ENCODE results near the gene ADAMTS12.
"Not testable (repeated sequence)": the region's sequence is repeated elsewhere in the genome, so short reads cannot be mapped to it uniquely, and the experiment has no call there.

ADAMTS12 gene, protein sequence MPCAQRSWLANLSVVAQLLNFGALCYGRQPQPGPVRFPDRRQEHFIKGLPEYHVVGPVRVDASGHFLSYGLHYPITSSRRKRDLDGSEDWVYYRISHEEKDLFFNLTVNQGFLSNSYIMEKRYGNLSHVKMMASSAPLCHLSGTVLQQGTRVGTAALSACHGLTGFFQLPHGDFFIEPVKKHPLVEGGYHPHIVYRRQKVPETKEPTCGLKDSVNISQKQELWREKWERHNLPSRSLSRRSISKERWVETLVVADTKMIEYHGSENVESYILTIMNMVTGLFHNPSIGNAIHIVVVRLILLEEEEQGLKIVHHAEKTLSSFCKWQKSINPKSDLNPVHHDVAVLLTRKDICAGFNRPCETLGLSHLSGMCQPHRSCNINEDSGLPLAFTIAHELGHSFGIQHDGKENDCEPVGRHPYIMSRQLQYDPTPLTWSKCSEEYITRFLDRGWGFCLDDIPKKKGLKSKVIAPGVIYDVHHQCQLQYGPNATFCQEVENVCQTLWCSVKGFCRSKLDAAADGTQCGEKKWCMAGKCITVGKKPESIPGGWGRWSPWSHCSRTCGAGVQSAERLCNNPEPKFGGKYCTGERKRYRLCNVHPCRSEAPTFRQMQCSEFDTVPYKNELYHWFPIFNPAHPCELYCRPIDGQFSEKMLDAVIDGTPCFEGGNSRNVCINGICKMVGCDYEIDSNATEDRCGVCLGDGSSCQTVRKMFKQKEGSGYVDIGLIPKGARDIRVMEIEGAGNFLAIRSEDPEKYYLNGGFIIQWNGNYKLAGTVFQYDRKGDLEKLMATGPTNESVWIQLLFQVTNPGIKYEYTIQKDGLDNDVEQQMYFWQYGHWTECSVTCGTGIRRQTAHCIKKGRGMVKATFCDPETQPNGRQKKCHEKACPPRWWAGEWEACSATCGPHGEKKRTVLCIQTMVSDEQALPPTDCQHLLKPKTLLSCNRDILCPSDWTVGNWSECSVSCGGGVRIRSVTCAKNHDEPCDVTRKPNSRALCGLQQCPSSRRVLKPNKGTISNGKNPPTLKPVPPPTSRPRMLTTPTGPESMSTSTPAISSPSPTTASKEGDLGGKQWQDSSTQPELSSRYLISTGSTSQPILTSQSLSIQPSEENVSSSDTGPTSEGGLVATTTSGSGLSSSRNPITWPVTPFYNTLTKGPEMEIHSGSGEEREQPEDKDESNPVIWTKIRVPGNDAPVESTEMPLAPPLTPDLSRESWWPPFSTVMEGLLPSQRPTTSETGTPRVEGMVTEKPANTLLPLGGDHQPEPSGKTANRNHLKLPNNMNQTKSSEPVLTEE (N-terminal part only)

DNA sequence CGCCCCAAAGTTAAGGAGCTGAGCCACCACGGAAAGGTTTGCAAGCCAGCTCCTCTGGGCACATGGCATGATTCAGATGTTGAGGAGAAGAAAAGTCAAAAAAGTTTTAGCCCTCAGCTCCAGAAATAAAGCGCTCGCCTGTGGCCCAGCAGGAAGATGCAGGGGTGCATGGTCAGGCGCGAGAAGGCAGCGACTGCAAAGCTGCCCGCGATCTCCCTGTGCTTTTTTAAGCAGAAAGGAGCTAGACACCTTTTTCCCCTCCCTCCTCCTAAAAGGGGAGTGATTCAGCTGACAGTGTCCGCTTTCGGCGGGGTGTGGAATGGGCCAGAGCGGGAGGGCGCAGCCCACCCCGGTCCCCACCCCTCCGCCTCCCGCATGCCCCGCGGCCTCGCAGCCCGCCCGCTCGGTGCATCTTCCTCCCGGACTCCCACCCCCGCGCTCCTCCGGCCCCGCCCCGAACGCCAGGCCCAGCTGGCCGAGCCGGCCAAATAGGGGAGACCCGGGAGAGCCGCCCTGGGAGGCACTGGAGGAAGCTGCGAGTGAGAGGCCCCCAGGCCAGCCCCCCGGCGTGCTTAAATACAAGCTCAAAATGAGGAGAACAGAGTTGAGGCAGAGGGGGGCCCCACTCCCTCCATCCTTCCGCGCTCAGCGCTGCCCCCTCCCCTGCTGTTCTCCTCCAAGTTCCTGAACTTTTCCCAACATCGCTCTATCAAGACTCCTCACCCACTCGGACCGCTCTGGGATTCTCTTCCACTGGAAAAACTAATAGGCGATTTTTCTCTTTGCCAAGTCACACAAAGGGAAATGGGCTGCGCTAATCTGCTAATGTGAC is at the start of gene ADAMTS12:
Gene ADAMTS12 (minus strand): TSS at position 203 of the 832 bp plus-strand sequence. CDS start 134 bp downstream, at position 69.
- no peak for DNase-seq (ENCODE audit: low read depth in 2 of 2)

DNA sequence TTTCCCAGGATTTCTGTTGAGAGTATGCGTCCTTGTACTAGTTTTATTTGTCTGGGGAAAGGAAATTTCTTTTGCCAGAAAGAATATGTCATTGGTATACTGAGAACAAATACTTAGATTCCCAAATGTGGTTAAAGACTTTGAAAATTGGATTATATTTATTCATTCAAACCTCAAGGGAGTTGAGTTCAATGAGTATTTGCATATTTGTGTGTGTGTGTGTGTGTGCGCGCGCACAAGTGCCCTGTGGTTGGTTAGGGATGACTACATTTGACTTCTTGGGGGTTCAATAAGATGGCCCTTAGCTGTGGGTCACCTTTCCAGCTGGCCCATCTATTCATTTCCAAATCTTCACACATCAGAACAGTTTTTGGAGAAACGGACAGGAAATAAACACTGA is 49.3 kb upstream of the ADAMTS12 start:
- DNase-seq (ENCODE audit: low read depth in 2 of 2), result no peak

DNA sequence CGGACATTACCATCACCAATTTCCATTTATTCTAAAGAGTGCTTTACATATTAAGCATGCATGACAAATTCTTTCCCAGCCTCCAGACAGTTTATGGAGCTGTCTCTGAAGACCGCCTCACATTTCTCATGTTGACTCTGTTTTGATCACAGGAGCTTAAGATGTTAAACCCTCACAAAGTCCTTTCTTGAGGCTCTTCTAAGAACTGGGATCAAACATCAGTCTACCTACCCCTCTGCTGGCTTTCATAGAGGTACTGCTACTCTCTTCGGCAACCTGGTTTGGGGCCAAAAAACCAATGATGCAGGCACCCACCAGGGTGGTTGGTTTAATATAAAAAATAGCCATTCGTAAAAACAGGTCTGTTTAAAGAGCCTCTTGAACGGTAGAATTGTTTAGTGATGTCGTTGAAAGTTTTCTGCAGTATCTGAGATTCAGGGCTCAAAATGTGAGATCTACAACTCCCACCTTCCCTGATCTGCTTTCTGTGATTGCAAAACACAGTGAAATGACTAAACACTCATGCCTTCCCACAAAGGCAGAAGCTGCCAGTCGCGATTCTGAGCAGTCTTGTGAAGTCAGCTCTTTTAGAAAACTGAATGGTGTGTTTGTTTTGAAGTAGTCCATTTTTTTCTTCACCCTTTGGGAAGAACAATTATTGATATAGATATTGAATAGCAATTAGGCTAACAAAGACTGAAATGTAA is 47.9 kb upstream of the ADAMTS12 start:
- no peak for DNase-seq (ENCODE audit: low read depth in 2 of 2)

DNA sequence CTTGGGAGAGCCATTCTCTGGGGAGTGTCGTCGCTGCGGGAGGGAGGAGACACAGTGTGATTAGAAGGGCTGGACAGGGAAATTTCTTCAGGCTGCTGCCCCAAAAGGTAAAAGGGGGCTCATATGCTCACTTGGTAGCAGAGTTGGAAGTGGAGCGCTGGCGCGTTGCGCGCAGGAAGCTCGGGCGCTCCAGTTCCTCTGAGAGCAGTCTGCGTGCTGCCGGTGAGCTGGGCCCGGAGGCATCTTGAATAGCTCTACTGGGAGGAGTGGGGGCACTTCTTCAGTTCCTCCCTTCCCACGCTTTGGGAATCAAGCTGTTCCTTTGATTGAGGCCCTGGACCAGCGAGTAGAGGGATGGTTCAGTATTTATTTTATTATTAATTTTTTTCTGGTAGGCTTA is 47.1 kb upstream of the ADAMTS12 start:
- no peak for DNase-seq (ENCODE audit: low read depth in 2 of 2)

DNA sequence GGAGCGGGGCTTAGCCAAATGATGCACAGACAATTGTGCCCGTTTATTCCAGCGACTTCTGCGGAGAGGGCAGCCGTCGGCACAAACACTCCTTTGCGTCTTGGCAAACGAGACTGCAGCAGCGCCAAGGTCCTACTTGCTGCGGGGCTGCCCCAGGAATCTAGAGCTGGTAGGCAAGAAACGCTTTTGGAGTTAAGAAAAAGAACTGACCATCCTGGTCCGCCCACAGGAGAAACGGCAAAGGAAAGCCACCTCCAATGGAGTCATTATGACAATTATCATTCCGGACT is 46.7 kb upstream of the ADAMTS12 start:
- no peak for DNase-seq (ENCODE audit: low read depth in 2 of 2)

DNA sequence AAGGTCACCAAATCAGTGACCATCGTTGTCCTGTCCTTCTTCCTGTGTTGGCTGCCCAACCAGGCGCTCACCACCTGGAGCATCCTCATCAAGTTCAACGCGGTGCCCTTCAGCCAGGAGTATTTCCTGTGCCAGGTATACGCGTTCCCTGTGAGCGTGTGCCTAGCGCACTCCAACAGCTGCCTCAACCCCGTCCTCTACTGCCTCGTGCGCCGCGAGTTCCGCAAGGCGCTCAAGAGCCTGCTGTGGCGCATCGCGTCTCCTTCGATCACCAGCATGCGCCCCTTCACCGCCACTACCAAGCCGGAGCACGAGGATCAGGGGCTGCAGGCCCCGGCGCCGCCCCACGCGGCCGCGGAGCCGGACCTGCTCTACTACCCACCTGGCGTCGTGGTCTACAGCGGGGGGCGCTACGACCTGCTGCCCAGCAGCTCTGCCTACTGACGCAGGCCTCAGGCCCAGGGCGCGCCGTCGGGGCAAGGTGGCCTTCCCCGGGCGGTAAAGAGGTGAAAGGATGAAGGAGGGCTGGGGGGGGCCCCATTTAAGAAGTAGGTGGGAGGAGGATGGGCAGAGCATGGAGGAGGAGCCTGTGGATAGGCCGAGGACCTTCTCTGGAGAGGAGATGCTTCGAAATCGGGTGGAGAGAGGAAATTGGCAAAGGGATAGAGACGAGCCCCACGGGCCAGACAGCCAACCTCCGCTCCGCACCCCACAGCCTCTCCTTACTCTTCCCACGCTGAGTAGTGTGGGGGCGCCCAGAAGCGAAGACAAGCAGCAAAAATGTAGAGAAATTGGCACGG is 46.1 kb upstream of the ADAMTS12 start:
- DNase-seq (ENCODE audit: low read depth in 2 of 2), result no peak

DNA sequence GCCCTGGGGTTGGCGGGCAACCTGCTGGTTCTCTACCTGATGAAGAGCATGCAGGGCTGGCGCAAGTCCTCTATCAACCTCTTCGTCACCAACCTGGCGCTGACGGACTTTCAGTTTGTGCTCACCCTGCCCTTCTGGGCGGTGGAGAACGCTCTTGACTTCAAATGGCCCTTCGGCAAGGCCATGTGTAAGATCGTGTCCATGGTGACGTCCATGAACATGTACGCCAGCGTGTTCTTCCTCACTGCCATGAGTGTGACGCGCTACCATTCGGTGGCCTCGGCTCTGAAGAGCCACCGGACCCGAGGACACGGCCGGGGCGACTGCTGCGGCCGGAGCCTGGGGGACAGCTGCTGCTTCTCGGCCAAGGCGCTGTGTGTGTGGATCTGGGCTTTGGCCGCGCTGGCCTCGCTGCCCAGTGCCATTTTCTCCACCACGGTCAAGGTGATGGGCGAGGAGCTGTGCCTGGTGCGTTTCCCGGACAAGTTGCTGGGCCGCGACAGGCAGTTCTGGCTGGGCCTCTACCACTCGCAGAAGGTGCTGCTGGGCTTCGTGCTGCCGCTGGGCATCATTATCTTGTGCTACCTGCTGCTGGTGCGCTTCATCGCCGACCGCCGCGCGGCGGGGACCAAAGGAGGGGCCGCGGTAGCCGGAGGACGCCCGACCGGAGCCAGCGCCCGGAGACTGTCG is 45.4 kb upstream of the ADAMTS12 start:
- DNase-seq (ENCODE audit: low read depth in 2 of 2), result no peak

DNA sequence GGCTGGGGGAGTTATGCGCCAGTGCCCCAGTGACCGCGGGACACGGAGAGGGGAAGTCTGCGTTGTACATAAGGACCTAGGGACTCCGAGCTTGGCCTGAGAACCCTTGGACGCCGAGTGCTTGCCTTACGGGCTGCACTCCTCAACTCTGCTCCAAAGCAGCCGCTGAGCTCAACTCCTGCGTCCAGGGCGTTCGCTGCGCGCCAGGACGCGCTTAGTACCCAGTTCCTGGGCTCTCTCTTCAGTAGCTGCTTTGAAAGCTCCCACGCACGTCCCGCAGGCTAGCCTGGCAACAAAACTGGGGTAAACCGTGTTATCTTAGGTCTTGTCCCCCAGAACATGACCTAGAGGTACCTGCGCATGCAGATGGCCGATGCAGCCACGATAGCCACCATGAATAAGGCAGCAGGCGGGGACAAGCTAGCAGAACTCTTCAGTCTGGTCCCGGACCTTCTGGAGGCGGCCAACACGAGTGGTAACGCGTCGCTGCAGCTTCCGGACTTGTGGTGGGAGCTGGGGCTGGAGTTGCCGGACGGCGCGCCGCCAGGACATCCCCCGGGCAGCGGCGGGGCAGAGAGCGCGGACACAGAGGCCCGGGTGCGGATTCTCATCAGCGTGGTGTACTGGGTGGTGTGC is 44.7 kb upstream of the ADAMTS12 start, which contains the start of gene RXFP3:
Gene RXFP3 (plus strand): TSS at position 6 of the 636 bp plus-strand sequence. CDS start 355 bp downstream, at position 361.
- no peak for DNase-seq (ENCODE audit: low read depth in 2 of 2)

DNA sequence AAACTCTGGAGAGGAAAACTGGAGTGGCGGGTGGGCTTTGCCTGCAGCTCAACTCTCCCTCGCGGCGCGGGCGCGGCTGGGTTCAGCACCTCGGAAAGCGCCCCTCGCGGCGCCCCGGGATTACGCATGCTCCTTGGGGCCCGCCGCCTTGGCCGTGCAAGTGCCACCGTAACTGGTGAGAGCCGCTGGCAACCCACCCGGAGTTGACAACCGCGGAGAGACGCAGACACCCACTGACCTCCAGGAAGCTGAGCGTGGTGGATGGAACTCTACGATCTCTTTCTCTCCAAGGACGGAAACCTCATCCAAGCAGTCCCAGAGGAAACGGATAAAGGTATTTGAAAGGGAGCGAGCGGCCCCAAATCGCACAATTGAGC is 44.2 kb upstream of the ADAMTS12 start:
- DNase-seq (ENCODE audit: low read depth in 2 of 2), result no peak

DNA sequence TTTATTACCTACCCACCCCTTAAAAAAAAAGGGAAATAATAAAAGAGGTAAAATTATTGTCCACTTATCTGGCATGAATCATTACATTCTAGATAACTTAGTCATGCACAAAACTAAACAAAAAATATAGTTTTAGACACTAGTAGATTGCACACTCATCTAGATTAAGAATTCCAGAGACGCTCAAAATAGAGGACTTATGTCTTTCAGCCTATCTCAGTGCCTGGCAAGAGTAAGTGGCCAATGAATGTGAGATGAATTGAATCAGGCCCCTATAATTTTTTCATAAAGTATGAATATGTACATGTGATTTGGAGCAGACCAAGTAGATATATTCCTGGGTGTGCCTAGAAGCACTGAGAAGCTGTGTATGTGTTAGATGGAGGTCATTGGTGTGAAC is 42.4 kb upstream of the ADAMTS12 start:
- DNase-seq (ENCODE audit: low read depth in 2 of 2), result no peak

DNA sequence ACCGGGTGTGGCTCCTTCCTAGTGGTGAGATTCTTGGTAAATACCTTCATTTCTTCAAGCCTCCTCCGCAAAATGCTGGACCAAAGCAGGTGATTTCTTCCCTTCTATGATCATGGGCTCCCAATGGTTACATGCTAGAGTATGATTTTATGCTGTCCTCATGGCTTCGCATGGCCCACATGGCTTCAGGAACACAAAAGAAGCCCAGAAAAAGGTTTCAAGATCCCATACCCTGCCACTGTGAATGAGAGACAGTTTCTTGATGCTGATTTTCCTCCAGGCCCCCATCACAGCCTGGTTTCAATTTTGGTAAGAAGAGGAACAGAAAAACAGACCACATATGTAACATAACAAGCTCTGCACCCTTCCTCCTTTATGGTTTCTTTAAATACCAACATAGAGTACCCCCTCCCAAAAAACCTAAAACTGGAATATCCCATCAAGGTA is 42.0 kb upstream of the ADAMTS12 start:
- no peak for DNase-seq (ENCODE audit: low read depth in 2 of 2)

DNA sequence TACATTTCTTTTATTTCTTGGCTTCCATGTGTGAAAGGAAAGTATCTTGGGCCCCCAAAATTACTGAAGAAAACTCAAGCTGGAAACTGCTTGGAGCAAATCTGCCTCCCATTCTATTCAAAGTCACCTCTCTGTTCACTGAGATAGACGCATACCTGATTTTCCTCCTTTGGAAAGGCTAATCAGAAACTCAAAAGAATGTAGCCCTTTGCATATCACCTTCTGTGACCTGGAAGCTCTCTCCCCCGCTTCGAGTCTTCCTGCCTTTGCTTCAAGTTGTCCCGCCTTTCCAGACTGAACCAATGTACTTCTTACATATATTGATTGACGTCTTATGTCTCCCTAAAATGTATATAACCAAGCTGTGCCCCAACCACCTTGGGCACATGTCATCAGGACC is 39.3 kb upstream of the ADAMTS12 start:
- no peak for DNase-seq (ENCODE audit: low read depth in 2 of 2)

DNA sequence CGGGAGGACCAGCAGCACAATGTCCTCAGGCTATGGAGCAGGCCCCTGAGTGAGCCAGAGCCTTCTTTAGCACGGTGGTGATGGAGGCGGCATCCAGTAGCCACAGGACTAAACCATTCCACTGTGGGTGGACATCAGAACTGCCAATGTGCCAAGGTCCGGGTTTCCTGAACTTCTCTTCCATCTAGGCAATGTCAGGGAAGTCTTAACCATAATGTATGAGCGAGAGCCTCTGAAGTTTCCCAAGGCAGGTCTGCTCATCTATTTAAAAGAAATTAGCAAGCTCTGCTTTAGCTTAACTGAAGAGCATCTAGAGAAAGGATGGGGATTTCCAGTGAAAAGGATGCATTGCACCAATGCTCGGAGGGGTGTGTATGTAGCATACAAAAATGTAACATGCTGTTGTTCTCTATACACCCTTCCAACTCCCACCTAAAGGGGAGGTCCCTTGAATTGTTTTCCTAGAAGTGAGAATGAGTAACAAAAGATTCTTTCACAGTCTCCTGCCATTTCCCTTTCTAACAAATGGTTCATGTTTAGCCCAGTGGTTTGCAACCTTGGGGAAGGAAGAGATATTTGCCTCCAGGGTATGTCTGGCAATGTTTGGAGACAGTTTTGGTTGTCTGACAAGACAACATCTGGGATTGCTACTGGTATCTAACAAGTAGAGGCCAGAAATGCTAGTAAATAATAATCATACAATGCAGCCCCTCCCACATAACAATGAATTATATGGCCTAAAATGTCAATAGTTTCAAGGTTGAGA is 38.3 kb upstream of the ADAMTS12 start:
- DNase-seq (ENCODE audit: low read depth in 2 of 2), result no peak

DNA sequence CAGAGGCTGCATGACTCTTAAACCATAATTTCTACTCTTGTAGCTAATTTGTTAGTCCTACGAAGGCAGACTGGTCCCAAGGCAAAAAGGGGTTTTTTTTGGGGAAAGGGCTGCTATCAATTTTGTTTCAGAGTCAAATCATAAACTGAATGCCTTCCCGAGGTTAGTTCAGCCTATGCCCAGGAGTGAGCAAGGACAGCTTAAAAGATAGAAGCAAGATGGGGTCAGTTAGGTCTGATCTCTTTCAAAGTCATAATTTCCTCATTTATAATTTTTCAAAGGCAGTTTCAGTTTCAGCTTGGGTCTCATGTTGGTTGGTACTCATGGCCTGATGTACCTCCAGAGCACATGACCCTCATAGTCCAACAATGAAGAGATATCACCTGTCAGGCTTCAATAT is 36.5 kb upstream of the ADAMTS12 start:
- no peak for DNase-seq (ENCODE audit: low read depth in 2 of 2)

DNA sequence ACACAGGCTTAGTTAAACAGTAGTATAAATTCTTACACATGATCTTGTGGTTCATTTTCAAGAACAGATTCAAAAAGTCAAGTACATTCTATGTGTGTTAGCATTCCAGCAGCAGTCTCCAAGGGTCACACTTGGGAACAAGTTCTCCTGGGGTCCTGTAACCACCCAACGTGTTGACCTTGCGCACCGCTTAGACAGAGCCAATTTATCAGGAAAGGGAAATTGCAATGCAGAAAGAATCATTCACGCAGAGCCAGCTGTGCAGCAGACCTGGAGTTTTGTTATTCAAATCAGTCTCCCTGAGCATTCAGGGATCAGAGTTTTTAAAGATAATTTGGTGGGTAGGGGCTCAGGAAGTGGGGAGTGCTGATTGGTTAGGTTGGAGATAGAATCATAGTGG is 35.9 kb upstream of the ADAMTS12 start:
- no peak for DNase-seq (ENCODE audit: low read depth in 2 of 2)

DNA sequence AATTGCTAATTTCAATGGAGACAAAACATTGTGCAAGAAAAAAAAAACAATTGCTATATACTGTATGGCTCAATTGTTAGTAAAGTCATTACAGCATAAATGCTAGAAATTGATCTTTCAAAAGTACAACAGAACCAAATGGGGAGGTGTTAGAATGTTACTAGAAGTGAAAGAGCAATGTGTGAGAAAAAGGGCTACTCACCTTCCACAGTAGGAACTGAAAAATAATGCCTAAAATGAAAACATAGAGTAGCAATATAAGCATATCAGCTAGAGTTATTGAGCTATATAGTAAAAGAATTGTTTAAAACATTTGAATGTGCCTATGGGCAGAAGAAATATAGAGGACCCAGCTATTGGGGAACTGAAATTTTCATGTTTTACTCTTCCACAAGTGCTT is 33.5 kb upstream of the ADAMTS12 start:
- no peak for DNase-seq (ENCODE audit: low read depth in 2 of 2)

DNA sequence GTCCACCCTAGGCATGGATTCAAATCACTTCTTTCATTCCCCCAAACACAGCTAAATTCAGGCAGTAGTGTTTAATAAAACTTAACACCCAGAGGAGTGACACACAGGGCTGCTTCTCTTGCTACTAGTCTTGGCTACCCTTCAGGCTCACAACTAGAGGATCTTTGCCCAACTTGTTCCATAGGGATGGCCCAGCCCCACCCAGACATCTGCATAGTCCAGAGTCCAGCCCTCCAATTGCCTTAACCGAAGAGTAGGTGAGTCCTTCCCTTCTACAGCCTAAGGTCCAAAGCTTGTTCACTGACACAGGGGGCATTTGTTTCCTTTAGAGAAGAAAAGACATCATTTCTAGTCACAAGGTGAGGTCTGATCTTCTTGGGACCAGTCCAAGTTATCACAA is 29.2 kb upstream of the ADAMTS12 start:
- DNase-seq (ENCODE audit: low read depth in 2 of 2), result no peak

DNA sequence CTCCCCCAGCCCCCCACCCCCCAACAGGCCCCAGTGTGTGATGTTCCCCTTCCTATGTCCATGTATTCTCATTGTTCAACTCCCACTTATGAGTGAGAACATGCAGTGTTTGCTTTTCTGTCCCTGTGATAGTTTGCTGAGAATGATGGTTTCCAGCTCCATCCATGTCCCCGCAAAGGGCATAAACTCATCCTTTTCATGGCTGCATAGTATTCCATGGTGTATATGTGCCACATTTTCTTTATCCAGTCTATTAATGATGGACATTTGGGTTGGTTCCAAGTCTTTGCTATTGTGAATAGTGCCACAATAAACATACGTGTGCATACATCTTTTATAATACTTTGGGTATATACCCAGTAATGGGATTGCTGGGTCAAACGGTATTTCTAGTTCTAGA is 23.1 kb upstream of the ADAMTS12 start:
- not testable (repeated sequence) for DNase-seq (ENCODE audit: low read depth in 2 of 2)

Measured in stimulated activated CD8-positive, alpha-beta memory T cell treated with anti-CD3 and anti-CD28 coated beads, Interleukin-15, amount 100 ng/mL, for 4 hours (primary cell).